ENCODE measurements around the gene APBA1.

The APBA1 gene

GRCh38 chr9:69671879-69672595 lies at the start of gene APBA1:
Gene APBA1 (minus strand): TSS chr9:69672371.
- Histone ChIP-seq H3K9me3 (ENCODE audit: low read length) (no peaks in the 10 kb centered on the region), H3K27me3 (ENCODE audit: insufficient read depth, low read length) (no peaks in the 10 kb centered on the region), H3K36me3 (ENCODE audit: insufficient read depth, low read length) (no peaks in the 10 kb centered on the region), H3K4me1 (ENCODE audit: insufficient read depth, low read length) (peaks cover 16% of the 10 kb centered on the region), H3K4me3 (ENCODE audit: low read length) (peak within 1 kb of the TSS; percentile 61), H2AFZ (ENCODE audit: low read depth, low read length) (peak within 1 kb of the TSS; percentile 96)

- peaks cover 60% of the 10 kb centered on the region for H3K36me3 ChIP-seq (ENCODE audit: insufficient read depth, low read length)
- H3K4me3 ChIP-seq (ENCODE audit: low read length): no peak overlapping the region
- H3K9me3 ChIP-seq (ENCODE audit: low read length): peaks cover 5% of the 10 kb centered on the region
- H2AFZ ChIP-seq (ENCODE audit: low read depth, low read length): no peak overlapping the region
- no peaks in the 10 kb centered on the region for H3K27me3 ChIP-seq (ENCODE audit: insufficient read depth, low read length)
- no peaks in the 10 kb centered on the region for H3K4me1 ChIP-seq (ENCODE audit: insufficient read depth, low read length)
Measured at GRCh38 chr9:69719983-69720382, 47.8 kb upstream of the APBA1 start.

GRCh38 chr9:69719367-69719766 lies 47.2 kb upstream of the APBA1 start:
- H3K36me3 ChIP-seq (ENCODE audit: insufficient read depth, low read length): peaks cover 56% of the 10 kb centered on the region
- H3K4me3 ChIP-seq (ENCODE audit: low read length): no peak overlapping the region
- H3K27me3 ChIP-seq (ENCODE audit: insufficient read depth, low read length): no peaks in the 10 kb centered on the region
- no peak overlapping the region for H2AFZ ChIP-seq (ENCODE audit: low read depth, low read length)
- peaks cover 5% of the 10 kb centered on the region for H3K9me3 ChIP-seq (ENCODE audit: low read length)
- H3K4me1 ChIP-seq (ENCODE audit: insufficient read depth, low read length): no peaks in the 10 kb centered on the region

DNA sequence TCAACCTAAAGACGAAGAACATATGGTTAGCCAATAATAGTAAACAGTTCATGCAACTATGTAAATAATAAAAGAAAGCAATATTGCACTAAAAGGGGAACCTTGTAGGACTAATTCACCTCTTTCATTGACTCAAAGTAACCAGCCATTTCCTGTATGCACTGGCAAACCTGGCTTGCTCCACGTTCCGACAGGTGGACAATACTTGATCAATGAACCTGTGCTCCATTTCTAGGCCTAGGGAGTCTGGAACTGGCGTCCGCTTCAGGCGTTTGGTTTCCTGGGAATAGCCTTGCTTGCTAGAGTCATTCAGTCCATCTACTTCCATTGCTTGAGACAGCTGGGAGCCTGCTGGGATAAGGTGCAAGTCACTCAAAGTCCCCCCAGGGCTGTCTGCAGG lies 46.0 kb upstream of the APBA1 start:
- Histone ChIP-seq H3K27me3 (ENCODE audit: insufficient read depth, low read length) (no peaks in the 10 kb centered on the region), H3K9me3 (ENCODE audit: low read length) (peaks cover 5% of the 10 kb centered on the region), H3K4me1 (ENCODE audit: insufficient read depth, low read length) (no peaks in the 10 kb centered on the region), H2AFZ (ENCODE audit: low read depth, low read length) (no peak overlapping the region), H3K36me3 (ENCODE audit: insufficient read depth, low read length) (peaks cover 49% of the 10 kb centered on the region), H3K4me3 (ENCODE audit: low read length) (no peak overlapping the region)

DNA sequence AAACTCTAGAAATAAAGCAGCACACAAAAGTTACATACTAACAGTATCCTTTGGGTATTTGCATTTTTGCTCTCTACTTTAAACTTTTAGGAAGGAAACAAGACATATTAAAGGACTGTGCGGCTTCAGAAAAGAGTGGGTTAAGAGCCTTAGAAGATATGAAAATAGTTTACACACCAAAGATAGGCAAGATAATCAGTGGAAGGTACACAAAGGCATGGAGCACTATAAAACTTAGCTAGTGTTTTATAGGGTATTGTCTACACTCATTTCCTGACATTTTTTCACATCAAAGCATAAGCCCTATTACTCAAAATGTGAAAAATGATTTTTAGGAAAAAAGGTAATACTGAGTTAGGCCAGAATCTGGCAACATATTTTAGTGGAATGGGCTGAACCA lies 43.7 kb upstream of the APBA1 start:
- Histone ChIP-seq H3K4me1 (ENCODE audit: insufficient read depth, low read length) (no peaks in the 10 kb centered on the region), H3K27me3 (ENCODE audit: insufficient read depth, low read length) (no peaks in the 10 kb centered on the region), H2AFZ (ENCODE audit: low read depth, low read length) (no peak overlapping the region), H3K4me3 (ENCODE audit: low read length) (no peak overlapping the region), H3K36me3 (ENCODE audit: insufficient read depth, low read length) (peaks cover 47% of the 10 kb centered on the region), H3K9me3 (ENCODE audit: low read length) (no peaks in the 10 kb centered on the region)

DNA sequence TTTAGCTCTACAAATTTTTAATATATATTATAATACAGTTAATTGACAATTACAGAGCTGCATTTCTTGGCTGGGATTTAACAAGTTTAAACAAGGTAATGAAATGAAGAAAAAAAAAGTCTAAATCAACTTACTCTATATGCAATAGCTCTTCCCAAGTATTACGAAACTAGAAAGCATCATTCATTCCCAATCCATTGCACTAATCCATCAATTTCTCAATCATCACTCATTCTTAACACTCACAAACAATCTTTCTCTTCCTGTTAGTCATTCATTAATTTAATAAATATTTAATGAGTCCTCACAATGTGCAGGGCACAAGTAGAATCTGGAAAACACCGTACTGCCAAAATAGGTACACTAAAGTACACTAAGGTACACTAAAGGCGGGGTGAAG lies 42.9 kb upstream of the APBA1 start:
- Histone ChIP-seq H3K4me3 (ENCODE audit: low read length) (no peak overlapping the region), H2AFZ (ENCODE audit: low read depth, low read length) (no peak overlapping the region), H3K9me3 (ENCODE audit: low read length) (no peaks in the 10 kb centered on the region), H3K36me3 (ENCODE audit: insufficient read depth, low read length) (peaks cover 50% of the 10 kb centered on the region), H3K4me1 (ENCODE audit: insufficient read depth, low read length) (no peaks in the 10 kb centered on the region), H3K27me3 (ENCODE audit: insufficient read depth, low read length) (no peaks in the 10 kb centered on the region)

DNA sequence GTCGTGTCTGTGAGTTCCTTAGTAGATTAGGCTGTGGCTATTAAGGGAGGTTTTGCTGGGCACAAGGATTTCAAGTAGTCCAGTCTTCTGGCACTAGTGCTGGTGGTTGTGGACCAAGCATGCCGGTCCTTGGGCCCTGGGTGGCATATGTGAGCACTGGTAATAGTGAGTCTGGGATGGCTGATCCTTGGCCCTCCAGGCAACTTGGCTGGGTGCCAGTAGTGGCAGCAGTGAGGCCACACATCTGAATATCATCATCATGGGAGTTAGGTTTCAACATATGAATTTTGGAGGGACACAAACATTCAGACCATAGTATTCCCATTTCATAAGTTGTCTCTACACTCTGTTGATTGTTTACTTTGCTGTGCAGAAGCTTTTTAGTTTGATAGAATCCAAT lies 25.3 kb upstream of the APBA1 start:
- Histone ChIP-seq H3K4me1 (ENCODE audit: insufficient read depth, low read length) (no peaks in the 10 kb centered on the region), H2AFZ (ENCODE audit: low read depth, low read length) (no peak overlapping the region), H3K4me3 (ENCODE audit: low read length) (no peak overlapping the region), H3K27me3 (ENCODE audit: insufficient read depth, low read length) (peaks cover 3% of the 10 kb centered on the region), H3K36me3 (ENCODE audit: insufficient read depth, low read length) (no peaks in the 10 kb centered on the region), H3K9me3 (ENCODE audit: low read length) (no peaks in the 10 kb centered on the region)

- Histone ChIP-seq H3K9me3 (ENCODE audit: low read length) (no peaks in the 10 kb centered on the region), H3K4me1 (ENCODE audit: insufficient read depth, low read length) (no peaks in the 10 kb centered on the region), H2AFZ (ENCODE audit: low read depth, low read length) (no peak overlapping the region), H3K4me3 (ENCODE audit: low read length) (no peak overlapping the region), H3K27me3 (ENCODE audit: insufficient read depth, low read length) (peaks cover 3% of the 10 kb centered on the region), H3K36me3 (ENCODE audit: insufficient read depth, low read length) (no peaks in the 10 kb centered on the region)
Measured at GRCh38 chr9:69696802-69697201, 24.6 kb upstream of the APBA1 start.

- H3K9me3 ChIP-seq (ENCODE audit: low read length): no peaks in the 10 kb centered on the region
- peaks cover 3% of the 10 kb centered on the region for H3K27me3 ChIP-seq (ENCODE audit: insufficient read depth, low read length)
- H2AFZ ChIP-seq (ENCODE audit: low read depth, low read length): no peak overlapping the region
- no peaks in the 10 kb centered on the region for H3K36me3 ChIP-seq (ENCODE audit: insufficient read depth, low read length)
- no peaks in the 10 kb centered on the region for H3K4me1 ChIP-seq (ENCODE audit: insufficient read depth, low read length)
- H3K4me3 ChIP-seq (ENCODE audit: low read length): no peak overlapping the region
Measured at GRCh38 chr9:69689991-69690538, 17.9 kb upstream of the APBA1 start.

DNA sequence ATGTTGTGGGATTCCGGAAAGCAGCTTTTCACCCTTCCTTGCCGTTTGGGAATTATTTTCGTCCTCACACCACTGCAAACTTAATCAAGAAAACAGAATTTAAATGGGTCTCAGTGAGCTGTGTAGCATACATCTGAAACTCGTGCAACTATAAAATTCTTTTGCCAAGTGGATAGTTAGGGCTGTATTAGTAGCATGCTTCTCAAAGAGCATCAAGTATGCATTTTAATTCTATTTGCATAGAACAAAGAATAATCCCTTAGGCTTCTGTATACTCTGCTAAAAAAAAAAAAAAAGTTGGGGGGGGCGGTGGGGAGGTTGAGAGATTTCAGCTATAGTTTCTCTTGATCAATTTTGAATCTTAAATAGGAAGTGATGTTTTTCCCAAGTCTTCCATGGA lies 11.8 kb upstream of the APBA1 start:
- H3K4me3 ChIP-seq (ENCODE audit: low read length): no peak overlapping the region
- no peak overlapping the region for H2AFZ ChIP-seq (ENCODE audit: low read depth, low read length)
- no peaks in the 10 kb centered on the region for H3K36me3 ChIP-seq (ENCODE audit: insufficient read depth, low read length)
- H3K4me1 ChIP-seq (ENCODE audit: insufficient read depth, low read length): no peaks in the 10 kb centered on the region
- H3K27me3 ChIP-seq (ENCODE audit: insufficient read depth, low read length): no peaks in the 10 kb centered on the region
- H3K9me3 ChIP-seq (ENCODE audit: low read length): no peaks in the 10 kb centered on the region

- no peak overlapping the region for H2AFZ ChIP-seq (ENCODE audit: low read depth, low read length)
- no peaks in the 10 kb centered on the region for H3K9me3 ChIP-seq (ENCODE audit: low read length)
- H3K4me3 ChIP-seq (ENCODE audit: low read length): no peak overlapping the region
- no peaks in the 10 kb centered on the region for H3K27me3 ChIP-seq (ENCODE audit: insufficient read depth, low read length)
- H3K4me1 ChIP-seq (ENCODE audit: insufficient read depth, low read length): no peaks in the 10 kb centered on the region
- no peaks in the 10 kb centered on the region for H3K36me3 ChIP-seq (ENCODE audit: insufficient read depth, low read length)
Measured at GRCh38 chr9:69678843-69679538, 6.8 kb upstream of the APBA1 start.

DNA sequence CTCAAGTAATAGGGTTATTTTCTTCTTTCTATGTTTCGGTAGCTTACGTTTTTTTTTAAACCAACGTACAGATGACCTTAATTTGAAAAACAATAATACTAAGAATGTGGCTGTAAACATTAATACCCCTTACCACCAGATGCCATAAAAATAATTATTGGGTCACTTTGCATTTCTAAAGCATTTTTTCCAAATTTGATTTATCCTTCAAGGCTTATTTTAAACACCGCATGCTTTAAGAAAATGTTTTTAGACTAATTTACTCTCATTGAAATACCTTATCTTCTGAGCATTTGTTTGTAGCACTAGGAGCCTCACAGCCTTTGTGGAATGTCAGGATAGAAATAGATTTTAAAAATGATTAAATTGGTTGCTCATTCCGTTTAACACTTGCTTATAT lies 5.8 kb upstream of the APBA1 start:
- Histone ChIP-seq H3K4me3 (ENCODE audit: low read length) (no peak overlapping the region), H3K36me3 (ENCODE audit: insufficient read depth, low read length) (no peaks in the 10 kb centered on the region), H3K27me3 (ENCODE audit: insufficient read depth, low read length) (no peaks in the 10 kb centered on the region), H2AFZ (ENCODE audit: low read depth, low read length) (no peak overlapping the region), H3K4me1 (ENCODE audit: insufficient read depth, low read length) (peaks cover 3% of the 10 kb centered on the region), H3K9me3 (ENCODE audit: low read length) (no peaks in the 10 kb centered on the region)

- Histone ChIP-seq H3K9me3 (ENCODE audit: low read length) (no peaks in the 10 kb centered on the region), H3K4me1 (ENCODE audit: insufficient read depth, low read length) (peaks cover 11% of the 10 kb centered on the region), H3K36me3 (ENCODE audit: insufficient read depth, low read length) (no peaks in the 10 kb centered on the region), H3K27me3 (ENCODE audit: insufficient read depth, low read length) (no peaks in the 10 kb centered on the region), H3K4me3 (ENCODE audit: low read length) (no peak overlapping the region), H2AFZ (ENCODE audit: low read depth, low read length) (no peak overlapping the region)
Measured at GRCh38 chr9:69675563-69675962, 3.4 kb upstream of the APBA1 start.
